Esophagus muscularis mucosa (tissue), 4 donors: ENCODE data around the gene ADAMTS6. TPM values are rescaled to one million over a fixed set of nuclear protein-coding genes. Genes with fewer than 3 reads are reported as not detected.

Source experiments
- DNase-seq: peaks from one replicate; pipeline ENCODE4 v3.0.0-alpha.2; 2017; ENCODE audit errors: extremely low spot score
- H3K27ac ChIP-seq, 4 donors: fragments of 200-600 bp; sonication (generic); replicated peaks in 1 of 4; 1 replicate in 3 of 4; 2 replicates in 1 of 4; pipeline ENCODE4 v1.5.1; 2016 to 2019; ENCODE audit warnings: mild to moderate bottlenecking in 1 of 4
- H3K27me3 ChIP-seq, 4 donors: fragments of 200-600 bp; sonication (generic); one replicate each; pipeline versions ENCODE4 v1.5.1 to v1.6.0; 2016 to 2019
- H3K36me3 ChIP-seq, 4 donors: fragments of 200-600 bp; sonication (generic); one replicate each; pipeline ENCODE4 v1.5.1; 2016 to 2019
- H3K4me1 ChIP-seq, 4 donors: fragments of 200-600 bp; sonication (generic); one replicate each; pipeline ENCODE4 v1.5.1; 2016 to 2019
- H3K4me3 ChIP-seq, 4 donors: fragments of 200-600 bp; sonication (generic); 1 replicate in 2 of 4; 2 replicates in 2 of 4; pipeline ENCODE4 v1.5.1; 2016 to 2019; ENCODE audit warnings: mild to moderate bottlenecking in 4 of 4, moderate library complexity in 1 of 4
- H3K9me3 ChIP-seq, 4 donors: fragments of 200-600 bp; sonication (generic); 1 replicate in 3 of 4; 2 replicates in 1 of 4; pipeline ENCODE4 v1.5.1; 2016 to 2019
- CTCF ChIP-seq, 3 experiments: fragments of 200-600 bp in 2 of 3; fragments of 450-650 bp in 1 of 3; sonication (generic) in 2 of 3; IDR thresholded peaks; one replicate each; pipeline ENCODE4 v1.5.1; 2017 to 2019; ENCODE audit warnings: antibody characterized with exemption in 3 of 3, mild to moderate bottlenecking in 2 of 3, moderate library complexity in 1 of 3
- EP300 ChIP-seq: sonication (generic); formaldehyde crosslinking; IDR thresholded peaks from one replicate; pipeline ENCODE4 v1.6.1; 2017; ENCODE audit warnings: antibody characterized with exemption
- POLR2A ChIP-seq: fragments of 450-650 bp; IDR thresholded peaks from one replicate; pipeline ENCODE4 v1.6.1; 2017; ENCODE audit warnings: antibody characterized with exemption, moderate library complexity, mild to moderate bottlenecking, low read depth
- POLR2AphosphoS5 ChIP-seq, 2 donors: sonication (generic); formaldehyde crosslinking; IDR thresholded peaks; one replicate each; pipeline ENCODE4 v1.6.1; 2017; ENCODE audit warnings: antibody characterized with exemption in 2 of 2
- WGBS: methylation state at CpG from one replicate; pipeline ENCODE4 v1.1.5; 2018; 5-methylcytosine and 5-hydroxymethylcytosine counted together
- intact Hi-C: fragments of 100-400 bp; cut with DNase I; formaldehyde crosslinking; loops from one replicate; pipeline ENCODE4 v1.15.1; 2023
- total RNA-seq, 4 donors: library from RNA; depleted of rRNA; stranded (reverse); fragments of >200 nt; gene quantifications; one replicate each; pipeline versions ENCODE4 v1.1.0 to v1.2.1, GENCODE V29; 2016

Gene ADAMTS6
- total RNA-seq, 4 donors from 2014 or later, result 1.4 to 4.2 (median 2.7) TPM

GRCh38 chr5:65199993-65200675 lies 281.6 kb downstream of the ADAMTS6 start:
- WGBS, result 34% methylated on average over 3 of the region's 3 CpGs
- Histone ChIP-seq H3K4me3 (no peak overlapping the region), H3K4me1 (no peaks in the 10 kb centered on the region), H3K9me3 (no peaks in the 10 kb centered on the region), H3K27ac (no peak overlapping the region), H3K27me3 (no peaks in the 10 kb centered on the region), H3K36me3 (no peaks in the 10 kb centered on the region)
- TF ChIP-seq POLR2A (no peak), POLR2AphosphoS5 (IDR thresholded peaks at IDR 0.05) (no peak), CTCF (IDR thresholded peaks at IDR 0.05) (no peak), EP300 (no peak)
- no peak for DNase-seq
- intact Hi-C loops, result no loop called here

GRCh38 chr5:65198456-65199120 lies 283.1 kb downstream of the ADAMTS6 start:
- no peak for TF ChIP-seq POLR2AphosphoS5 (IDR thresholded peaks at IDR 0.05)
- TF ChIP-seq EP300, result no peak
- TF ChIP-seq POLR2A, result no peak
- TF ChIP-seq CTCF (IDR thresholded peaks at IDR 0.05), result no peak
- WGBS, result 82% methylated on average over 3 of the region's 3 CpGs
- intact Hi-C loops, result no loop called here
- Histone ChIP-seq H3K9me3 (no peaks in the 10 kb centered on the region), H3K27ac (no peak overlapping the region), H3K4me1 (no peaks in the 10 kb centered on the region), H3K27me3 (no peaks in the 10 kb centered on the region), H3K36me3 (no peaks in the 10 kb centered on the region), H3K4me3 (no peak overlapping the region)
- DNase-seq, result no peak

DNA sequence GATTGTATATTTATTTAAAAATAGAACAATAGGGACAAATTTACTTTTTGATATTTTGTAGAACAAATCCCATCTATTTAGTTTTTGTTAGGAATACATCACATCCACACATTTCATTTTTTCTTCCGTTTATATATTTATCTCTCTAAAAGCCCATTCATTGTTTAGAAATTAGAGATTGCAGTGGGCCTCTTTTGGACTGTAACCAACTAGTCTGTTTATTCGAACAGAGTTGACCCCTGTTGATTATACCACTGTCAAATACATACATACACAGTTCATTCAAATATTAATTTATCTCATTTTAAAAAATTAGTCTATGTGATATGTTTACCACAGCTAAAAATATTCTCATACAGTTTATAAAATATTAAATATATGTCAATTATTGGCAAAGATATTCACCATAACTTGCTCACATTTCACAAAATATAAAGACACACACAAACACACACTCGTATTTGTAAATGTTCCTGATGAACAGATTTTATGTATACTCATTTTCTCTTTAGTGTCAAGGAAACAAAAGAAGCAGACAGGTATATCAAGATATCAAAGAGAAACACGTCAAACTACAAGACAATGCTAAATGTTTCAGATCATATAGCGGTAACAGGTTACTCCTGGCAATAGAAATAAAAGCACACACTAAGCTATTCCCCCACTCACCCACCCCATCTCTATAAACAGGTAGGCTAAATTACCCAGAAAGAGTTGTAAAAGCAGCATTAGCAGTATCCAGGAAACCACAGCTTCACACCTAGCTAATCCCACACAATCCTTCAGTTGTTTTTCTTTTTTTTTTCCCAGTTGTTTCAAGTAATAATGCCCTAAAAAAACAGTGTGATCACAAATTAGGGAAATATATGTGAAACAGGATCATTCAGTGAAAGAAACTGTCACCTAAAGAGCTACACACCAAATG lies 283.9 kb downstream of the ADAMTS6 start:
- Histone ChIP-seq H3K27ac (no peak overlapping the region), H3K36me3 (no peaks in the 10 kb centered on the region), H3K27me3 (no peaks in the 10 kb centered on the region), H3K4me3 (no peak overlapping the region), H3K9me3 (no peaks in the 10 kb centered on the region), H3K4me1 (no peaks in the 10 kb centered on the region)
- intact Hi-C loops, result no loop called here
- TF ChIP-seq POLR2AphosphoS5 (IDR thresholded peaks at IDR 0.05) (no peak), CTCF (IDR thresholded peaks at IDR 0.05) (no peak), POLR2A (no peak), EP300 (no peak)
- WGBS, result 78% methylated on average over 5 of the region's 5 CpGs
- DNase-seq, result no peak

DNA sequence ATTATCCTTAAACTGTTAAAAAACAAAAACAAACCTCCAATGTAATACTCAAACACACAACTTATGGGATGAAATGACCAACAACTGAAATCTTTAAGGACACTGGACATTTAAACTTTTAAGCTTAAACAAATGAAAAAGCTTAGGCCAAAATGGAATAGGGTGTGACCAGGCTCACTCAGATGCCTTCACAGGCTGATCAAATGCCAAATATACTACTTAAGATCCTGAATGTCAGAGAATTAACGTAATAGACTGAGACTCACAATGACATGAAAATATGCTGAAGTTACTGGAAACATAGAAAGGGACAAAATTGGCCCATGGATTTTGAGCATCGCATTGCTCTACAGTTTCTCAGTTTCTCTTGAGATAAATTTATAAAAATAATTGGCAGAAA lies 286.8 kb downstream of the ADAMTS6 start:
- no peak overlapping the region for H3K27ac ChIP-seq
- H3K4me1 ChIP-seq, result no peaks in the 10 kb centered on the region
- no peaks in the 10 kb centered on the region for H3K27me3 ChIP-seq
- intact Hi-C loops, result no loop called here
- TF ChIP-seq EP300, result no peak
- TF ChIP-seq POLR2A, result no peak
- no peak for TF ChIP-seq CTCF (IDR thresholded peaks at IDR 0.05)
- TF ChIP-seq POLR2AphosphoS5 (IDR thresholded peaks at IDR 0.05), result no peak
- DNase-seq, result no peak
- H3K4me3 ChIP-seq, result no peak overlapping the region
- H3K36me3 ChIP-seq, result no peaks in the 10 kb centered on the region
- 96% methylated on average over 2 of the region's 2 CpGs for WGBS
- no peaks in the 10 kb centered on the region for H3K9me3 ChIP-seq
